Neural cell (in vitro differentiated cells): ENCODE results near the gene DDA1. TPM values are rescaled to one million over a fixed set of nuclear protein-coding genes. Genes with fewer than 3 reads are reported as not detected.

Experiments used
- H2AFZ ChIP-seq: fragments of 200-600, 300-800 bp; sonication (generic), shearing (Covaris generic); 2 replicates; pipeline ENCODE4 v1.6.0; 2014; ENCODE audit warnings: low read depth, mild to moderate bottlenecking, antibody characterized with exemption, low read length, moderate library complexity
- H3F3A ChIP-seq: fragments of 200-600 bp; shearing (Covaris generic); 2 replicates; pipeline ENCODE4 v1.6.1; 2016; ENCODE audit warnings: mild to moderate bottlenecking, moderate library complexity, mixed read lengths, antibody characterized with exemption, low read length; ENCODE audit not compliant: insufficient read depth, poor library complexity, severe bottlenecking
- H3K27ac ChIP-seq: fragments of 200-600, 300-800 bp; sonication (generic), shearing (Covaris generic); 2 replicates; pipeline ENCODE4 v1.5.1; 2014; ENCODE audit warnings: mild to moderate bottlenecking, low read length, moderate library complexity
- H3K27me3 ChIP-seq: fragments of 300-800, 200-600 bp; sonication (generic), shearing (Covaris generic); 2 replicates; pipeline ENCODE4 v1.6.0; 2014; ENCODE audit warnings: mild to moderate bottlenecking, low read depth, low read length, moderate library complexity; ENCODE audit not compliant: insufficient read depth
- H3K36me3 ChIP-seq: fragments of 300-800, 200-600 bp; sonication (generic), shearing (Covaris generic); 2 replicates; pipeline ENCODE4 v1.5.1; 2014; ENCODE audit warnings: mild to moderate bottlenecking, antibody characterized with exemption, low read length, moderate library complexity; ENCODE audit not compliant: insufficient read depth
- H3K4me2 ChIP-seq: fragments of 300-800, 200-600 bp; sonication (generic), shearing (Covaris generic); 2 replicates; pipeline ENCODE4 v1.6.0; 2014; ENCODE audit warnings: mild to moderate bottlenecking, low read length
- H3K4me3 ChIP-seq: fragments of 300-800, 200-600 bp; sonication (generic), shearing (Covaris generic); 2 replicates; pipeline ENCODE4 v1.5.1; 2014; ENCODE audit warnings: mild to moderate bottlenecking, low read length, moderate library complexity
- H3K79me2 ChIP-seq: fragments of 200-600 bp; shearing (Covaris generic); replicated peaks from 2 replicates; pipeline ENCODE4 v1.6.0; 2014; ENCODE audit warnings: mild to moderate bottlenecking, low read length, moderate library complexity; ENCODE audit not compliant: insufficient read depth
- H3K9ac ChIP-seq: fragments of 300-800, 200-600 bp; sonication (generic), shearing (Covaris generic); 2 replicates; pipeline ENCODE4 v1.6.1; 2016; ENCODE audit warnings: mild to moderate bottlenecking, low read length, mixed read lengths
- H3K9me2 ChIP-seq: fragments of 200-600 bp; shearing (Covaris generic); 2 replicates; pipeline ENCODE4 v1.6.1; 2016; ENCODE audit warnings: mild to moderate bottlenecking, low read length, mixed read lengths; ENCODE audit not compliant: insufficient read depth
- H3K9me3 ChIP-seq: fragments of 200-600, 300-800 bp; sonication (generic), shearing (Covaris generic); 2 replicates; pipeline ENCODE4 v1.6.1; 2016; ENCODE audit warnings: mild to moderate bottlenecking, mixed run types, low read length, moderate library complexity, mixed read lengths
- H4K20me1 ChIP-seq: fragments of 200-600 bp; shearing (Covaris generic); 2 replicates; pipeline ENCODE4 v1.6.1; 2016; ENCODE audit warnings: mild to moderate bottlenecking, mixed run types; ENCODE audit not compliant: insufficient read depth
- CTCF ChIP-seq: fragments of 450-650 bp; IDR thresholded peaks from 2 replicates; pipeline ENCODE4 v1.5.1; 2014; ENCODE audit warnings: antibody characterized with exemption, mild to moderate bottlenecking, moderate library complexity; ENCODE audit not compliant: poor library complexity, severe bottlenecking
- EP300 ChIP-seq: fragments of 450-650 bp; conservative IDR thresholded peaks from 2 replicates; pipeline ENCODE4 v1.6.1; 2014; ENCODE audit warnings: antibody characterized with exemption, mild to moderate bottlenecking, moderate library complexity; ENCODE audit not compliant: poor library complexity, severe bottlenecking
- EZH2 ChIP-seq: fragments of 200-600, 300-800 bp; shearing (Covaris generic), sonication (generic); IDR thresholded peaks from 2 replicates; pipeline ENCODE4 v1.6.1; 2014; ENCODE audit warnings: antibody characterized with exemption, low read length, borderline replicate concordance, mild to moderate bottlenecking; ENCODE audit not compliant: insufficient read depth, poor library complexity, severe bottlenecking
- MXI1 ChIP-seq: fragments of 450-650 bp; conservative IDR thresholded peaks from 2 replicates; pipeline ENCODE4 v1.6.1; 2014; ENCODE audit warnings: antibody characterized with exemption, mild to moderate bottlenecking; ENCODE audit not compliant: poor library complexity, severe bottlenecking
- POLR2AphosphoS5 ChIP-seq: IDR thresholded peaks from 2 replicates; pipeline ENCODE4 v1.6.1; 2012
- RAD21 ChIP-seq: fragments of 450-650 bp; conservative IDR thresholded peaks from 2 replicates; pipeline ENCODE4 v1.6.1; 2014; ENCODE audit warnings: antibody characterized with exemption, mild to moderate bottlenecking, moderate library complexity
- SMC3 ChIP-seq: fragments of 450-650 bp; conservative IDR thresholded peaks from 2 replicates; pipeline ENCODE4 v1.6.1; 2014; ENCODE audit warnings: antibody characterized with exemption, mild to moderate bottlenecking, moderate library complexity; ENCODE audit not compliant: poor library complexity
- TAF1 ChIP-seq: IDR thresholded peaks from 2 replicates; pipeline ENCODE4 v1.6.1; 2012; ENCODE audit warnings: low read depth
- polyA plus RNA-seq: library from polyadenylated mRNA; depleted of rRNA; stranded (reverse); fragments of >200 nt; gene quantifications from 2 replicates; pipeline ENCODE4 v1.2.3, GENCODE V29; 2014
- TF ChIP-seq, protein P1 (sequence below): IDR thresholded peaks from 2 replicates; pipeline ENCODE4 v1.6.1; 2012; ENCODE audit warnings: borderline replicate concordance

Gene DDA1
- polyA plus RNA-seq, 1 donor from 2014 or later, result 25.4 TPM

GRCh38 chr19:17311455-17312188 lies 2.3 kb downstream of the DDA1 start:
- Histone ChIP-seq H3K4me3 (no peak overlapping the region), H3K27ac (no peak overlapping the region), H3K4me2 (no peak overlapping the region), H3K9me2 (no peaks in the 10 kb centered on the region), H3K9ac (no peak overlapping the region), H3K36me3 (no peaks in the 10 kb centered on the region), H4K20me1 (no peaks in the 10 kb centered on the region), H2AFZ (no peak overlapping the region), H3K79me2 (peaks cover 18% of the 10 kb centered on the region), H3F3A (no peaks in the 10 kb centered on the region), H3K9me3 (no peaks in the 10 kb centered on the region), H3K27me3 (no peaks in the 10 kb centered on the region)
- TF ChIP-seq TAF1 (no peak), EP300 (no peak)

DNA sequence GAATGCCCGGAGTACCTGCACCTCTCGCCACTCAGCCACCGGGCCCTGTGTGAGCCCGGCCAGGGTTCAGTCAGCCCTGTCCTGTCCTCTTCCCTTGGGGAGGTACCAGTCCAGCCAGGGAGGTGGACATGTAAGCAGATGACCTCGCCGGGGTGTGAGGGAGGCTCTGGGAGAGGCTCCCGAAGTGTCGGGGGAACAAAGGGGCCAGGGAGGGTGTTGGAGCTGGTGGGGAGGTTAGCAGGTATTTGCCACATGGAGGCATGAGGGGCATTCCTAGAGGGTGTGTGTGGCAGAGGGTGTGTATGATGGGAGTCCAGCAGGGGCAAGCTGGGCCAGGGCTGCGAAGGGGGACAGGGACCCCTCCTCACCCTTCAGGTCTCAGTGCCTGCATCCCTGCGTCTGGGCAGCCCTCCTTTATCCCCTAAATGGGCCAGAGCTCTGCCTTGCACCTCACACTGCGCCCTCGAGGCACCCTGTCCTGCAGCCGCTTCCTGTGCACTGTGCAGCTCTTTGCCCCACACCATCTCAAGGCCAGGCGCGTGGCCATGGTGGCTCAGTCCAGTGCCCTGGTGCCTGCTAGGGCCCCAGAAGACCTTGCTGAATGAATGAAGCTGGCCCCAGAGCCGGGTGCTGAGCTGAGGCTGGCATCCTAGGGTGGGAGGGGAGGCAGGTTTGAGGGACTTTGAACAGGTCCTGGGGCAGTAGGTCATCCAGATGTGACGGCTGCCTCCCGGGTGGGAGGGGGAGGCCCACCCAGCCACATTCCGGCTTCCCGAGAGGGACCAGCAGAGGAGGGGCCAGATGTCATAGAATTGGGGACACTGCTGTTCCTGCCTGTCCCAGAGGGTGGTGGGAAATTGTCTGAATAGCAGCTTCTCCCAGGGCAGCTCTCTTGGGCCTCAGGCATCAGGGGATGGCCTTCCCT lies 3.1 kb downstream of the DDA1 start:
- Histone ChIP-seq H3F3A (no peaks in the 10 kb centered on the region), H3K79me2 (peaks cover 18% of the 10 kb centered on the region), H3K9ac (no peak overlapping the region), H4K20me1 (no peaks in the 10 kb centered on the region), H3K27me3 (no peaks in the 10 kb centered on the region), H3K4me3 (no peak overlapping the region), H3K9me2 (no peaks in the 10 kb centered on the region), H3K9me3 (no peaks in the 10 kb centered on the region), H3K4me2 (no peak overlapping the region), H2AFZ (no peak overlapping the region), H3K36me3 (no peaks in the 10 kb centered on the region), H3K27ac (no peak overlapping the region)
- TF ChIP-seq, protein P1, sequence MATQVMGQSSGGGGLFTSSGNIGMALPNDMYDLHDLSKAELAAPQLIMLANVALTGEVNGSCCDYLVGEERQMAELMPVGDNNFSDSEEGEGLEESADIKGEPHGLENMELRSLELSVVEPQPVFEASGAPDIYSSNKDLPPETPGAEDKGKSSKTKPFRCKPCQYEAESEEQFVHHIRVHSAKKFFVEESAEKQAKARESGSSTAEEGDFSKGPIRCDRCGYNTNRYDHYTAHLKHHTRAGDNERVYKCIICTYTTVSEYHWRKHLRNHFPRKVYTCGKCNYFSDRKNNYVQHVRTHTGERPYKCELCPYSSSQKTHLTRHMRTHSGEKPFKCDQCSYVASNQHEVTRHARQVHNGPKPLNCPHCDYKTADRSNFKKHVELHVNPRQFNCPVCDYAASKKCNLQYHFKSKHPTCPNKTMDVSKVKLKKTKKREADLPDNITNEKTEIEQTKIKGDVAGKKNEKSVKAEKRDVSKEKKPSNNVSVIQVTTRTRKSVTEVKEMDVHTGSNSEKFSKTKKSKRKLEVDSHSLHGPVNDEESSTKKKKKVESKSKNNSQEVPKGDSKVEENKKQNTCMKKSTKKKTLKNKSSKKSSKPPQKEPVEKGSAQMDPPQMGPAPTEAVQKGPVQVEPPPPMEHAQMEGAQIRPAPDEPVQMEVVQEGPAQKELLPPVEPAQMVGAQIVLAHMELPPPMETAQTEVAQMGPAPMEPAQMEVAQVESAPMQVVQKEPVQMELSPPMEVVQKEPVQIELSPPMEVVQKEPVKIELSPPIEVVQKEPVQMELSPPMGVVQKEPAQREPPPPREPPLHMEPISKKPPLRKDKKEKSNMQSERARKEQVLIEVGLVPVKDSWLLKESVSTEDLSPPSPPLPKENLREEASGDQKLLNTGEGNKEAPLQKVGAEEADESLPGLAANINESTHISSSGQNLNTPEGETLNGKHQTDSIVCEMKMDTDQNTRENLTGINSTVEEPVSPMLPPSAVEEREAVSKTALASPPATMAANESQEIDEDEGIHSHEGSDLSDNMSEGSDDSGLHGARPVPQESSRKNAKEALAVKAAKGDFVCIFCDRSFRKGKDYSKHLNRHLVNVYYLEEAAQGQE, result no peak

- H3K27ac ChIP-seq, result no peak overlapping the region
- TF ChIP-seq SMC3, result no peak
- TF ChIP-seq, protein P1, result no peak
- no peak for TF ChIP-seq CTCF
- TF ChIP-seq RAD21, result no peak
- no peak for TF ChIP-seq TAF1
- TF ChIP-seq EP300, result no peak
- TF ChIP-seq EZH2, result no peak
- no peak for TF ChIP-seq MXI1
- no peak for TF ChIP-seq POLR2AphosphoS5
- H3K9me2 ChIP-seq, result no peaks in the 10 kb centered on the region
- H4K20me1 ChIP-seq, result no peaks in the 10 kb centered on the region
- no peak overlapping the region for H3K4me3 ChIP-seq
- H3K79me2 ChIP-seq, result peaks cover 18% of the 10 kb centered on the region
- H2AFZ ChIP-seq, result no peak overlapping the region
- no peaks in the 10 kb centered on the region for H3F3A ChIP-seq
- H3K4me2 ChIP-seq, result no peak overlapping the region
- no peaks in the 10 kb centered on the region for H3K9me3 ChIP-seq
- H3K9ac ChIP-seq, result no peak overlapping the region
- no peaks in the 10 kb centered on the region for H3K27me3 ChIP-seq
- H3K36me3 ChIP-seq, result no peaks in the 10 kb centered on the region
Observed at GRCh38 chr19:17314007-17314593, 4.7 kb downstream of the DDA1 start.
